Measurements from ENCODE around the gene DSC1. TPM values are rescaled to one million over a fixed set of nuclear protein-coding genes. Genes with fewer than 3 reads are reported as not detected.

DSC1 gene
- total and polyA plus RNA-seq, 4 donors = 0.09 TPM; not detected in 3

DNA sequence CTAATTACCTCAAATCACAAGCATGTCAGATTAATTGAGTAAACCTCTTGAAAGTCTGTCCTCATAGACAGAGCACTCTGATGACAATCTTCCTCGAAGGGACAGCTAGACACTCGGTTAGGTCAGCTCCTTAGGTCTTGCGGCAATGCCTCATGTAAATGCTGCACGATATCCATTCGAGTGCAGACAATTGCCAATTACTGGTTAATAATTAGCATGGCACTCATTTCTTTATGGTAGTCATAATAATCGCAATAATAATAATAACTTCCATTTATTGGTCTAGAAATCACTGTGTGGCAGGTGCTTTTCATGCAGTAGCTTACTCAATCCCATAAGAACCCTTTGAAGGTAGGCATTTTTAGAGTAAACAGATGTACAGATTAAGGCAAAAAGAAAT lies 44.7 kb upstream of the DSC1 start:
- 56 to 82% methylated on average over 6 of the region's 6 CpGs for WGBS, 2 donors
- no peak for TF ChIP-seq CTCF (IDR thresholded peaks at IDR 0.05; ENCODE audit: control extremely low read depth, extremely low read depth)
- ATAC-seq (ENCODE audit: insufficient read depth, low FRiP score) = no peak
- no peaks in the 10 kb centered on the region for H3K36me3 ChIP-seq (ENCODE audit: control insufficient read depth in 4 of 4, insufficient read depth in 4 of 4, low read length in 4 of 4)
- H3K4me3 ChIP-seq = no peak overlapping the region
- H3K9ac ChIP-seq (ENCODE audit: insufficient read depth in 1 of 2, low read length in 2 of 2) = no peak overlapping the region
- H3K27me3 ChIP-seq (ENCODE audit: control insufficient read depth in 3 of 3, insufficient read depth in 3 of 3, low read length in 2 of 3) = no peaks in the 10 kb centered on the region
- no peak for DNase-seq
- H3K4me1 ChIP-seq (ENCODE audit: control insufficient read depth in 5 of 5, insufficient read depth in 5 of 5, low read length in 5 of 5) = peaks cover 0 to 12% (median 3%) of the 10 kb centered on the region in 5 donors
- peaks cover 0 to 3% (median 0%) of the 10 kb centered on the region in 4 donors for H3K9me3 ChIP-seq (ENCODE audit: control insufficient read depth in 4 of 4, insufficient read depth in 3 of 4, low read length in 3 of 4)
- H3K27ac ChIP-seq (ENCODE audit: low read depth in 1 of 2, low read length in 1 of 2) = no peak overlapping the region

- H3K9ac ChIP-seq (ENCODE audit: insufficient read depth in 1 of 2, low read length in 2 of 2) = no peak overlapping the region
- no peak overlapping the region for H3K4me3 ChIP-seq
- ATAC-seq (ENCODE audit: insufficient read depth, low FRiP score) (peak; percentile 94), DNase-seq (peak; percentile 81 to 86 (median 85))
- TF ChIP-seq CTCF (IDR thresholded peaks at IDR 0.05; ENCODE audit: control extremely low read depth, extremely low read depth) = no peak
- no peaks in the 10 kb centered on the region for H3K36me3 ChIP-seq (ENCODE audit: control insufficient read depth in 4 of 4, insufficient read depth in 4 of 4, low read length in 4 of 4)
- peaks cover 0 to 3% (median 0%) of the 10 kb centered on the region in 4 donors for H3K9me3 ChIP-seq (ENCODE audit: control insufficient read depth in 4 of 4, insufficient read depth in 3 of 4, low read length in 3 of 4)
- no peaks in the 10 kb centered on the region for H3K27me3 ChIP-seq (ENCODE audit: control insufficient read depth in 3 of 3, insufficient read depth in 3 of 3, low read length in 2 of 3)
- H3K4me1 ChIP-seq (ENCODE audit: control insufficient read depth in 5 of 5, insufficient read depth in 5 of 5, low read length in 5 of 5) = peaks cover 0 to 12% (median 3%) of the 10 kb centered on the region in 5 donors
- WGBS, 2 donors = 5 to 9% methylated on average over 11 of the region's 11 CpGs
- peak overlapping the region in 1 of 2 donors; percentile 39 for H3K27ac ChIP-seq (ENCODE audit: low read depth in 1 of 2, low read length in 1 of 2)
Observed at GRCh38 chr18:31206787-31207381, 44.2 kb upstream of the DSC1 start.

GRCh38 chr18:31206071-31206470 lies 43.4 kb upstream of the DSC1 start:
- TF ChIP-seq CTCF (IDR thresholded peaks at IDR 0.05; ENCODE audit: control extremely low read depth, extremely low read depth) = no peak
- H3K4me1 ChIP-seq (ENCODE audit: control insufficient read depth in 5 of 5, insufficient read depth in 5 of 5, low read length in 5 of 5) = peaks cover 0 to 8% (median 3%) of the 10 kb centered on the region in 5 donors
- H3K9ac ChIP-seq (ENCODE audit: insufficient read depth in 1 of 2, low read length in 2 of 2) = no peak overlapping the region
- no peak overlapping the region for H3K4me3 ChIP-seq
- no peak for DNase-seq
- H3K27ac ChIP-seq (ENCODE audit: low read depth in 1 of 2, low read length in 1 of 2) = peak overlapping the region in 1 of 2 donors; percentile 42
- WGBS, 2 donors = 42 to 75% methylated on average over 5 of the region's 5 CpGs
- no peak for ATAC-seq (ENCODE audit: insufficient read depth, low FRiP score)
- H3K27me3 ChIP-seq (ENCODE audit: control insufficient read depth in 3 of 3, insufficient read depth in 3 of 3, low read length in 2 of 3) = no peaks in the 10 kb centered on the region
- H3K9me3 ChIP-seq (ENCODE audit: control insufficient read depth in 4 of 4, insufficient read depth in 3 of 4, low read length in 3 of 4) = peaks cover 0 to 2% (median 0%) of the 10 kb centered on the region in 4 donors
- H3K36me3 ChIP-seq (ENCODE audit: control insufficient read depth in 4 of 4, insufficient read depth in 4 of 4, low read length in 4 of 4) = no peaks in the 10 kb centered on the region

GRCh38 chr18:31205273-31205672 lies 42.6 kb upstream of the DSC1 start:
- TF ChIP-seq CTCF (IDR thresholded peaks at IDR 0.05; ENCODE audit: control extremely low read depth, extremely low read depth) = no peak
- no peak overlapping the region for H3K4me3 ChIP-seq
- peaks cover 0 to 8% (median 3%) of the 10 kb centered on the region in 5 donors for H3K4me1 ChIP-seq (ENCODE audit: control insufficient read depth in 5 of 5, insufficient read depth in 5 of 5, low read length in 5 of 5)
- no peak overlapping the region for H3K9ac ChIP-seq (ENCODE audit: insufficient read depth in 1 of 2, low read length in 2 of 2)
- DNase-seq (no peak), ATAC-seq (ENCODE audit: insufficient read depth, low FRiP score) (no peak)
- no peaks in the 10 kb centered on the region for H3K9me3 ChIP-seq (ENCODE audit: control insufficient read depth in 4 of 4, insufficient read depth in 3 of 4, low read length in 3 of 4)
- WGBS, 2 donors = 81 to 82% methylated on average over 2 of the region's 2 CpGs
- no peaks in the 10 kb centered on the region for H3K27me3 ChIP-seq (ENCODE audit: control insufficient read depth in 3 of 3, insufficient read depth in 3 of 3, low read length in 2 of 3)
- peak overlapping the region in 1 of 2 donors; percentile 29 for H3K27ac ChIP-seq (ENCODE audit: low read depth in 1 of 2, low read length in 1 of 2)
- no peaks in the 10 kb centered on the region for H3K36me3 ChIP-seq (ENCODE audit: control insufficient read depth in 4 of 4, insufficient read depth in 4 of 4, low read length in 4 of 4)

Measured in lung (tissue), 12 donors.